ENCODE results near the gene TEX19.

DNA sequence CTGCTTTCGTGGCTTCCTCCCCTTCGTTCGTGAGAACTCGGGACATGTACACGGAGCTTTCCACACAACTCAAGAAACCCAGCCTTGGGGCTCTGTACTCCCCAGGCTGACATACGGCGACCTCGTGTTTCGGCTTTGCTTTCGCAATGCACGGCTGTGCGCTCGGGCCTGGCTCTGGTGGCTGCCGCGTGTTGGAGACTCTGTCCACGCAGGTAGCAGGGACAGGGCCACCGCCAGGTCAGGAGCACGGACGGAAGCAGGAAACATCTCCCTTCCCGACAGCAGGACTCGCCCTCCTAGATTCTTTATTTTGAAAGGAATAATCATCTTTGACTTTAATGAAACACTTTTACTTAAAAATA, 29.9 kb downstream of the TEX19 start:
- TF ChIP-seq, protein P1, sequence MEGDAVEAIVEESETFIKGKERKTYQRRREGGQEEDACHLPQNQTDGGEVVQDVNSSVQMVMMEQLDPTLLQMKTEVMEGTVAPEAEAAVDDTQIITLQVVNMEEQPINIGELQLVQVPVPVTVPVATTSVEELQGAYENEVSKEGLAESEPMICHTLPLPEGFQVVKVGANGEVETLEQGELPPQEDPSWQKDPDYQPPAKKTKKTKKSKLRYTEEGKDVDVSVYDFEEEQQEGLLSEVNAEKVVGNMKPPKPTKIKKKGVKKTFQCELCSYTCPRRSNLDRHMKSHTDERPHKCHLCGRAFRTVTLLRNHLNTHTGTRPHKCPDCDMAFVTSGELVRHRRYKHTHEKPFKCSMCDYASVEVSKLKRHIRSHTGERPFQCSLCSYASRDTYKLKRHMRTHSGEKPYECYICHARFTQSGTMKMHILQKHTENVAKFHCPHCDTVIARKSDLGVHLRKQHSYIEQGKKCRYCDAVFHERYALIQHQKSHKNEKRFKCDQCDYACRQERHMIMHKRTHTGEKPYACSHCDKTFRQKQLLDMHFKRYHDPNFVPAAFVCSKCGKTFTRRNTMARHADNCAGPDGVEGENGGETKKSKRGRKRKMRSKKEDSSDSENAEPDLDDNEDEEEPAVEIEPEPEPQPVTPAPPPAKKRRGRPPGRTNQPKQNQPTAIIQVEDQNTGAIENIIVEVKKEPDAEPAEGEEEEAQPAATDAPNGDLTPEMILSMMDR (IDR thresholded peaks at IDR 0.05), result no peak
- TF ChIP-seq POLR2A (IDR thresholded peaks at IDR 0.05), result no peak

Data from prostate gland (tissue), 2 donors.